Vagina (tissue), 2 donors: ENCODE results near the gene KIAA0825.

Source experiments
- POLR2A ChIP-seq, 2 donors: fragments of 450-650 bp; IDR thresholded peaks; one replicate each; pipeline ENCODE4 v1.6.1; 2017; ENCODE audit warnings: antibody characterized with exemption in 2 of 2, mild to moderate bottlenecking in 2 of 2, moderate library complexity in 2 of 2
- POLR2AphosphoS5 ChIP-seq, 2 donors: sonication (generic); formaldehyde crosslinking; IDR thresholded peaks; one replicate each; pipeline ENCODE4 v1.9.0; 2017; ENCODE audit warnings: antibody characterized with exemption in 2 of 2, mild to moderate bottlenecking in 2 of 2, low read depth in 1 of 2; ENCODE audit not compliant: insufficient read depth in 1 of 2

DNA sequence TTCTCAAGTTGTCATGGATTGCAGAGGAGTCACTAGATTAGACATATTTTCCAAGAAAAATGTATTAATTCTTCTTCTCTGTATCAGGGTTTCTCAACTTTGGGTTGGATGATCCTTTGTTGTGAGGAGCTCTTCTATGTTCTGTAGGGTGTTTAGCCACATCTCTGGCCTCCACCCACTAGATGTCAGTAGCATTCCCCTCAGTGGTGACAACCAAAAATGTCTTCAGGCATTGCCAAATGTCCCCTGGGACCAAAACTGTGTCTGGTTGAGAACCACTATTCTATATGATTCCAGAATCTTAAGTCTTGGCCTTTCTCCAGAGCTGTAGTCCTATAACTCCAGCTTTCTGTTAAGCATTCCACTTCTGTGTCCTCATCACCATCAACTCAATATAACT, 220.9 kb downstream of the KIAA0825 start:
- TF ChIP-seq POLR2AphosphoS5 (IDR thresholded peaks at IDR 0.05; ENCODE audit: insufficient read depth in 1 of 2, low read depth in 1 of 2) (no peak), POLR2A (IDR thresholded peaks at IDR 0.05) (no peak)
